Colonic mucosa (tissue), 4 donors: Measurements from ENCODE around the gene CDC5L. TPM values are rescaled to one million over a fixed set of nuclear protein-coding genes. Genes with fewer than 3 reads are reported as not detected.

Experiments used
- DNase-seq: peaks from one replicate; pipeline ENCODE4 v3.0.0-alpha.2; 2020
- H3K27ac ChIP-seq: fragments of 200-600 bp; one replicate; pipeline ENCODE4 v1.8.0; 2021
- H3K27me3 ChIP-seq: fragments of 200-600 bp; one replicate; pipeline ENCODE4 v1.8.0; 2021
- H3K36me3 ChIP-seq: fragments of 200-600 bp; one replicate; pipeline ENCODE4 v1.8.0; 2021
- H3K4me1 ChIP-seq: fragments of 200-600 bp; one replicate; pipeline ENCODE4 v1.8.0; 2021; ENCODE audit warnings: mild to moderate bottlenecking
- H3K4me3 ChIP-seq: fragments of 200-600 bp; one replicate; pipeline ENCODE4 v1.8.0; 2021
- H3K9ac ChIP-seq, 2 donors: one replicate each; pipeline ENCODE4 v1.7.0; 2013; ENCODE audit warnings: control low read depth in 2 of 2, low read depth in 2 of 2, low read length in 2 of 2
- H3K9me3 ChIP-seq: fragments of 200-600 bp; one replicate; pipeline ENCODE4 v1.8.0; 2021
- intact Hi-C: fragments of 100-400 bp; cut with DNase I; formaldehyde crosslinking; loops from one replicate; pipeline ENCODE4 v1.14.1; 2022
- total RNA-seq, 2 donors: library from RNA; stranded (reverse); fragmentation: NEBNext Ultra II Directional in 1 of 2; extraction: Animal tissue kit (Norgen Biotek cat#: 25700) in 1 of 2; gene quantifications; one replicate each; pipeline ENCODE4 v1.2.1, GENCODE V29; 2021
- TF ChIP-seq, protein P1 (sequence below): fragments of 200-600 bp; IDR thresholded peaks from one replicate; pipeline ENCODE4 v1.8.0; 2022; ENCODE audit warnings: antibody characterized with exemption, mild to moderate bottlenecking
- donor health status: healthy.
- donor health status: DM: no; HTN: no; CAD: no.
- donor health status: DM: no; HTN: no; CAD: no.

Gene CDC5L
- total RNA-seq, 2 donors from 2014 or later, result 20.6 to 20.8 TPM

DNA sequence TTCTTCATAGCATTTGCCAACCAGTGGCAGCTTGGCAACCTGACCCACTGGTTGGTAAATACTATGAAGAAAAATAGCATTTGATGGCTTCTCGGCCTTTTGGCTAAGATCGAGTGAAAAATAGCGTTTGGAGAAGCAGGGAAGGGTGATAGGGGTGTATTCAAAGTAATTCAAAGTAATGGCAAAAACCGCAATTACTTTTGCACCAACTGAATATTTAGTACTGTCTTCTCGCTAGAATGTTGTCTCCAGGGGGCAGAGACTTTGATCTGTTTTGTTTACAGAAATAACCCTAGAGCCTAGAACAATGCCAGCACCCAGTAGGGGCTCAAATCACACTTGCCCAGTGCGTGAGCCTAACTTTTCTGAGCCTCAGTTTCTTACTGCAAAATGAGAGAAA, 106.1 kb downstream of the CDC5L start:
- Histone ChIP-seq H3K9me3 (no peaks in the 10 kb centered on the region), H3K27ac (no peak overlapping the region), H3K4me3 (no peak overlapping the region), H3K27me3 (no peaks in the 10 kb centered on the region), H3K36me3 (no peaks in the 10 kb centered on the region), H3K4me1 (no peaks in the 10 kb centered on the region), H3K9ac (no peak overlapping the region)
- intact Hi-C loops, result no loop called here
- DNase-seq, result no peak
- TF ChIP-seq, protein P1, sequence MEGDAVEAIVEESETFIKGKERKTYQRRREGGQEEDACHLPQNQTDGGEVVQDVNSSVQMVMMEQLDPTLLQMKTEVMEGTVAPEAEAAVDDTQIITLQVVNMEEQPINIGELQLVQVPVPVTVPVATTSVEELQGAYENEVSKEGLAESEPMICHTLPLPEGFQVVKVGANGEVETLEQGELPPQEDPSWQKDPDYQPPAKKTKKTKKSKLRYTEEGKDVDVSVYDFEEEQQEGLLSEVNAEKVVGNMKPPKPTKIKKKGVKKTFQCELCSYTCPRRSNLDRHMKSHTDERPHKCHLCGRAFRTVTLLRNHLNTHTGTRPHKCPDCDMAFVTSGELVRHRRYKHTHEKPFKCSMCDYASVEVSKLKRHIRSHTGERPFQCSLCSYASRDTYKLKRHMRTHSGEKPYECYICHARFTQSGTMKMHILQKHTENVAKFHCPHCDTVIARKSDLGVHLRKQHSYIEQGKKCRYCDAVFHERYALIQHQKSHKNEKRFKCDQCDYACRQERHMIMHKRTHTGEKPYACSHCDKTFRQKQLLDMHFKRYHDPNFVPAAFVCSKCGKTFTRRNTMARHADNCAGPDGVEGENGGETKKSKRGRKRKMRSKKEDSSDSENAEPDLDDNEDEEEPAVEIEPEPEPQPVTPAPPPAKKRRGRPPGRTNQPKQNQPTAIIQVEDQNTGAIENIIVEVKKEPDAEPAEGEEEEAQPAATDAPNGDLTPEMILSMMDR, result no peak

DNA sequence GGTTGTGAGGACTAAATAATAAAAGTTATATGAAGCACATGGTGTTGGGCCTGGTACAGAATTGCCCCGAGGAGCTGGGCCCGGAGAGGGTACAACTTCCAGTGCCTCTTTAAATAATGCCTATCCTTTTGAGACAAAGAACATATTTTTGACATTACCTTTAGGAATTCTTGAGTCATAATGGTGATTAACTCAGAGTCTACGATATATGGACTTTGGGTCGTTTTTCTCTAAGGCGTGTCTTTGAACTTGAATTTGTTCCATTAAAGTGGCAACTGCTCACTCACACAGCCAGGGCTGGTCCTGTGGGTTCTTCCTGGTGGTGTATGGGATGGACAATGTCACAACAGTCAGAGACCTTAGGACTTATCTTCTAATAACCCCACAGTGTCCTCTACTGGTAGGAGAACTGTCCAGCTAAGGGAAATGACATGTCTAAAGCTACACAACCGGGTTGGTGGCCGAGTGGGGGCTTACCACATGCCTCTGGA, 106.5 kb downstream of the CDC5L start:
- H3K4me1 ChIP-seq, result no peaks in the 10 kb centered on the region
- intact Hi-C loops, result no loop called here
- H3K36me3 ChIP-seq, result no peaks in the 10 kb centered on the region
- TF ChIP-seq, protein P1, result no peak
- H3K9ac ChIP-seq, result no peak overlapping the region
- no peaks in the 10 kb centered on the region for H3K9me3 ChIP-seq
- no peak for DNase-seq
- no peak overlapping the region for H3K4me3 ChIP-seq
- no peak overlapping the region for H3K27ac ChIP-seq
- H3K27me3 ChIP-seq, result no peaks in the 10 kb centered on the region

DNA sequence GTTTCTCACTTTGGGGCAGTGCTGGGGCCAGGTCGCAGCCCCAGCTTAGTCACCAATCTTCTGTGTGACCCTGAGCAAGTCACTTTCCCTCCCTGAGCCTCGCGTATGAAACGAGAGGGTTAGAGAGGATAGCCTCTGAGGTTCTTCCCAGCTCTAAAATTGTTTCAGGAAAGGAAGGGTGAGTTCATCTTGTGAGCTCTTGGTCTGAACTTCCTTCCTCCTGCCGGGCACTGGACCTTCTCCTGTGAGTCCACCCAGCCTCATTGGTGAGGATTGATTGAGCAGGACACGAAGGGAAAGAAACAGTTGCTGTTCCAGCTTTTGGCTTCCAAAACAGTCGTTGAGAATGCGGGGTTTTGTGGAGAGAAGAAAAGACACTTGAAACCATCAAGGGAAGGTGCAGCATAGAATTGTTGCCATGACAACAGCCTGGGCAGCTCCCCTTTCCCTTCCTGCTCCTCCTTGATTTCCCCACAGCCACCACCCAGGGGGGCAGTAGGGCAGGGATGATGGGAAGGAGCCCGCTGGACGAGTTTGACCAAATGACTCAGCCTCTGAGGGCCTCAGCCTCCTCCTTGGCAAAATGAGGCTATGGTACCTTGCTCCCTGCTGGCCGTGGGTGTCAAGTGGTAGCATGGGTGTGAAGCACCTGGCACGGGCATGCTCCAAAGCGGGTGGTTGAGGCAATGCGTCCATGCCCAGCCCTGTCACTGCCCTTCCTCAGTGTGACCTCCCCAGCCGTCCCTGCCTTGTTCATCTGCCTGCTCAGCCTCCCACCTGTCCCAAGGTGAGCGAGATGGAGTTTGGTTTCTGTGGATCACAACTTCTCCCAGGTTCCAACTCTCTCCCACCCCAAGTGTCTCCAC, 107.8 kb downstream of the CDC5L start:
- H3K27ac ChIP-seq, result no peak overlapping the region
- H3K9ac ChIP-seq, result no peak overlapping the region
- no peak overlapping the region for H3K4me3 ChIP-seq
- no peaks in the 10 kb centered on the region for H3K27me3 ChIP-seq
- DNase-seq, result no peak
- no peaks in the 10 kb centered on the region for H3K36me3 ChIP-seq
- H3K4me1 ChIP-seq, result no peaks in the 10 kb centered on the region
- no peaks in the 10 kb centered on the region for H3K9me3 ChIP-seq
- TF ChIP-seq, protein P1, result no peak
- intact Hi-C loops, result no loop called here

DNA sequence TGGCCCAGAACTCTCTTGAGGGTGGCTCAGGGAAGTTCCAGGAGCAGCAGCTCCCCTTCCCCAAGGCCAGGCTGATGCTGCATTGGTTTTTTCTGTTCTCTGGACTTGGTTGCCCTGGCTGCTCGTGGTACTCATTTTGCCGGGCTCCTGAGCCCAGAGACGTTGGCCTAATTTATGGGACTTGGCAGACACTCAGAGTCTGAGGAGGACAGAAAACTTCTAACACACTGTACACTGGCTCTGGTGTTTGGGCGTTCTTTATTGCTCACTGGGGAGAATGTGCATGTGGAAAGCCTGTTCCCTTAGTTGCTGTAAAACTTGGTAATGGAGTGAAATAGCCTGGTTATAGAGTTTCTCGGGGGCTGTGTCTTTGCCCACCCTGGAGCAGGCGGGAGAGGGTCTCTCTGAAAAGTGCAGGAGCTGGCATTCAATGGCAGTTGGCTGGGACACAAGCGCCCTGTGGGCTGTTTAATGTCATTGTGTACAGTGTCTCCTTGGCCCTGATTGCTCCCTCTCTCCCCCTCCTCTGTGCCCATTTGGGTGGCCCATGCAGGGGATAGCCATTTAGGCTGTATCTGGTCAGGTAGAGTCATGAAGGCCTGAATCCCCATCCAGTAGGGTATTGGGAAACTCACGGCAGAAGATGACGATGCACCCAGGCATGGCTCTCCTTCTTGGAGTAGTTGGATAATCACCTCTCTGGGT, 109.3 kb downstream of the CDC5L start:
- no peak overlapping the region for H3K4me3 ChIP-seq
- intact Hi-C loops, result no loop called here
- H3K36me3 ChIP-seq, result no peaks in the 10 kb centered on the region
- no peak overlapping the region for H3K9ac ChIP-seq
- no peaks in the 10 kb centered on the region for H3K27me3 ChIP-seq
- TF ChIP-seq, protein P1, result no peak
- no peaks in the 10 kb centered on the region for H3K4me1 ChIP-seq
- no peaks in the 10 kb centered on the region for H3K9me3 ChIP-seq
- H3K27ac ChIP-seq, result no peak overlapping the region
- no peak for DNase-seq

DNA sequence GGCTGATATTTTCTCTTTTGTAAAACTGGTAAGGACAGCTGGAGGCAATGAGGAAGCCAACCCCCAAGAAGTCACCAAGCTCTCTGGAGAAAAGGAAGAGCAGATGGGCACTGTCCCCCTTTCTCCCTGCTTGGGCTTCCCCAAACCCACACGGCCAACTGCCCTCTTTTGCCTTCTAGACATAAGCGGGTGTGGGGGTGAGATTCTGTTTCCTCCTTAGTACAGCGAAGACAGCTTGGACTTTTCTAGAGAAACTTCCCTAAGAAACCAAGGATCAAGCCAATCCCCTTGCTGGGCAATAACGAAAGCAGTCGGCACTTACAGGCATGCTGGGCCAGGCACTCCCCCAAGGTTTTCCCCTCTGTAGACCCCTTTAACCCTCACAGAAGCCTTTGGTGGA, 110.3 kb downstream of the CDC5L start:
- Histone ChIP-seq H3K27me3 (no peaks in the 10 kb centered on the region), H3K4me1 (no peaks in the 10 kb centered on the region), H3K9ac (no peak overlapping the region), H3K36me3 (no peaks in the 10 kb centered on the region), H3K4me3 (no peak overlapping the region), H3K27ac (no peak overlapping the region), H3K9me3 (no peaks in the 10 kb centered on the region)
- DNase-seq, result no peak
- intact Hi-C loops, result no loop called here
- TF ChIP-seq, protein P1, result no peak
